ENCODE data around the gene ZSCAN2.
A peak's percentile ranks its signal among the peaks of the same experiment; 100 is the strongest.
"Not testable (repeated sequence)": the region's sequence is repeated elsewhere in the genome, so short reads cannot be mapped to it uniquely, and the experiment has no call there.

The ZSCAN2 gene

GRCh38 chr15:84600687-84601554 is at the start of gene ZSCAN2:
Gene ZSCAN2, plus strand, starts transcription at chr15:84601009. Its CDS starts 2,919 bp downstream, at chr15:84603928.
- H3K36me3 ChIP-seq (ENCODE audit: insufficient read depth, low read length) = peaks cover 20% of the 10 kb centered on the region
- TF ChIP-seq EZH2 (IDR thresholded peaks at IDR 0.05) (no peak), POLR2AphosphoS5 (IDR thresholded peaks at IDR 0.05; ENCODE audit: borderline replicate concordance, low read depth, low read length) (peak; percentile 80; the same call in 1 of the 2 replicates)
- H3K4me3 ChIP-seq = peak within 1 kb of the TSS; percentile 92
- H3K27ac ChIP-seq = 0 out of 2 replicates have a peak within 1 kb of the TSS, but pooled peaks have one; percentile 60
- DNase-seq (ENCODE audit: low read depth, low spot score) = peak; percentile 42
- H3K9me3 ChIP-seq (ENCODE audit: low read depth, low read length) = no peaks in the 10 kb centered on the region
- peak within 1 kb of the TSS; percentile 88 for H3K9ac ChIP-seq (ENCODE audit: insufficient read length)

- not testable (repeated sequence) for H3K9ac ChIP-seq (ENCODE audit: insufficient read length); H3K4me3 ChIP-seq; H3K9me3 ChIP-seq (ENCODE audit: low read depth, low read length); H3K27ac ChIP-seq; H3K36me3 ChIP-seq (ENCODE audit: insufficient read depth, low read length); DNase-seq (ENCODE audit: low read depth, low spot score)
Observed at GRCh38 chr15:84551624-84552023, 49.2 kb upstream of the ZSCAN2 start.

- H3K4me3 ChIP-seq = no peak overlapping the region
- H3K27ac ChIP-seq = no peak overlapping the region
- H3K9me3 ChIP-seq (ENCODE audit: low read depth, low read length) = no peaks in the 10 kb centered on the region
- peaks cover 3% of the 10 kb centered on the region; the same call in 1 of the 2 replicates for H3K36me3 ChIP-seq (ENCODE audit: insufficient read depth, low read length)
- H3K9ac ChIP-seq (ENCODE audit: insufficient read length) = no peak overlapping the region
- TF ChIP-seq POLR2AphosphoS5 (IDR thresholded peaks at IDR 0.05; ENCODE audit: borderline replicate concordance, low read depth, low read length) = no peak
- TF ChIP-seq FOXP2 (optimal IDR thresholded peaks at IDR 0.05; ENCODE audit: control extremely low read depth, extremely low read length, insufficient read depth) = no peak
- TF ChIP-seq EZH2 (IDR thresholded peaks at IDR 0.05) = no peak
- DNase-seq (ENCODE audit: low read depth, low spot score) = no peak
Observed at GRCh38 chr15:84552896-84553295, 47.9 kb upstream of the ZSCAN2 start.

- H3K9ac ChIP-seq (ENCODE audit: insufficient read length); H3K27ac ChIP-seq; H3K4me3 ChIP-seq; H3K36me3 ChIP-seq (ENCODE audit: insufficient read depth, low read length); H3K9me3 ChIP-seq (ENCODE audit: low read depth, low read length); DNase-seq (ENCODE audit: low read depth, low spot score): not testable (repeated sequence)
Observed at GRCh38 chr15:84556690-84557089, 44.1 kb upstream of the ZSCAN2 start.

GRCh38 chr15:84568021-84568420 is 32.8 kb upstream of the ZSCAN2 start:
- H3K4me3 ChIP-seq; H3K36me3 ChIP-seq (ENCODE audit: insufficient read depth, low read length); H3K9ac ChIP-seq (ENCODE audit: insufficient read length); H3K9me3 ChIP-seq (ENCODE audit: low read depth, low read length); H3K27ac ChIP-seq; DNase-seq (ENCODE audit: low read depth, low spot score): not testable (repeated sequence)

GRCh38 chr15:84570164-84570735 is 30.6 kb upstream of the ZSCAN2 start:
- H3K4me3 ChIP-seq = peak overlapping the region; percentile 95
- DNase-seq (ENCODE audit: low read depth, low spot score) = no peak
- TF ChIP-seq FOXP2 (optimal IDR thresholded peaks at IDR 0.05; ENCODE audit: control extremely low read depth, extremely low read length, insufficient read depth) = no peak
- TF ChIP-seq EZH2 (IDR thresholded peaks at IDR 0.05) = no peak
- no peak for TF ChIP-seq POLR2AphosphoS5 (IDR thresholded peaks at IDR 0.05; ENCODE audit: borderline replicate concordance, low read depth, low read length)
- no peaks in the 10 kb centered on the region for H3K9me3 ChIP-seq (ENCODE audit: low read depth, low read length)
- peak overlapping the region; percentile 90 for H3K9ac ChIP-seq (ENCODE audit: insufficient read length)
- no peak overlapping the region for H3K27ac ChIP-seq
- H3K36me3 ChIP-seq (ENCODE audit: insufficient read depth, low read length) = no peaks in the 10 kb centered on the region

- no peak overlapping the region for H3K4me3 ChIP-seq
- no peaks in the 10 kb centered on the region for H3K9me3 ChIP-seq (ENCODE audit: low read depth, low read length)
- DNase-seq (ENCODE audit: low read depth, low spot score) = no peak
- TF ChIP-seq POLR2AphosphoS5 (IDR thresholded peaks at IDR 0.05; ENCODE audit: borderline replicate concordance, low read depth, low read length) = no peak
- no peak for TF ChIP-seq FOXP2 (optimal IDR thresholded peaks at IDR 0.05; ENCODE audit: control extremely low read depth, extremely low read length, insufficient read depth)
- TF ChIP-seq EZH2 (IDR thresholded peaks at IDR 0.05) = no peak
- H3K27ac ChIP-seq = no peak overlapping the region
- no peaks in the 10 kb centered on the region for H3K36me3 ChIP-seq (ENCODE audit: insufficient read depth, low read length)
- H3K9ac ChIP-seq (ENCODE audit: insufficient read length) = no peak overlapping the region
Observed at GRCh38 chr15:84572231-84572630, 28.6 kb upstream of the ZSCAN2 start.

GRCh38 chr15:84575493-84575892 is 25.3 kb upstream of the ZSCAN2 start:
- Histone ChIP-seq H3K36me3 (ENCODE audit: insufficient read depth, low read length) (no peaks in the 10 kb centered on the region), H3K9ac (ENCODE audit: insufficient read length) (no peak overlapping the region), H3K27ac (no peak overlapping the region), H3K9me3 (ENCODE audit: low read depth, low read length) (no peaks in the 10 kb centered on the region), H3K4me3 (no peak overlapping the region)
- no peak for DNase-seq (ENCODE audit: low read depth, low spot score)
- TF ChIP-seq EZH2 (IDR thresholded peaks at IDR 0.05) = no peak
- TF ChIP-seq FOXP2 (optimal IDR thresholded peaks at IDR 0.05; ENCODE audit: control extremely low read depth, extremely low read length, insufficient read depth) = no peak
- TF ChIP-seq POLR2AphosphoS5 (IDR thresholded peaks at IDR 0.05; ENCODE audit: borderline replicate concordance, low read depth, low read length) = no peak

- not testable (repeated sequence) for H3K27ac ChIP-seq; H3K4me3 ChIP-seq; H3K9ac ChIP-seq (ENCODE audit: insufficient read length); H3K9me3 ChIP-seq (ENCODE audit: low read depth, low read length); H3K36me3 ChIP-seq (ENCODE audit: insufficient read depth, low read length); DNase-seq (ENCODE audit: low read depth, low spot score)
Observed at GRCh38 chr15:84577891-84578290, 22.9 kb upstream of the ZSCAN2 start.

- not testable (repeated sequence) for H3K4me3 ChIP-seq; DNase-seq (ENCODE audit: low read depth, low spot score); H3K9ac ChIP-seq (ENCODE audit: insufficient read length); H3K27ac ChIP-seq; H3K9me3 ChIP-seq (ENCODE audit: low read depth, low read length); H3K36me3 ChIP-seq (ENCODE audit: insufficient read depth, low read length)
Observed at GRCh38 chr15:84579261-84579721, 21.5 kb upstream of the ZSCAN2 start.

GRCh38 chr15:84581676-84582428 is 19.0 kb upstream of the ZSCAN2 start:
- not testable (repeated sequence) for H3K27ac ChIP-seq; H3K9ac ChIP-seq (ENCODE audit: insufficient read length); H3K36me3 ChIP-seq (ENCODE audit: insufficient read depth, low read length); H3K9me3 ChIP-seq (ENCODE audit: low read depth, low read length); H3K4me3 ChIP-seq; DNase-seq (ENCODE audit: low read depth, low spot score)
